B cell (primary cell): ENCODE data around the gene DNAAF8.

Experiments used
- CTCF ChIP-seq: fragments of 200-600 bp; IDR thresholded peaks from one replicate; pipeline ENCODE4 v1.8.0; 2022; ENCODE audit warnings: antibody characterized with exemption, mild to moderate bottlenecking
- EZH2 ChIP-seq: IDR thresholded peaks from 2 replicates; pipeline ENCODE4 v1.6.1; 2012; ENCODE audit warnings: borderline replicate concordance, low read depth, mild to moderate bottlenecking, moderate library complexity, low read length; ENCODE audit not compliant: insufficient read depth, poor library complexity, severe bottlenecking

GRCh38 chr16:4713663-4714501, 20.5 kb upstream of the DNAAF8 start:
- TF ChIP-seq CTCF = no peak
- no peak for TF ChIP-seq EZH2
